Measurements from ENCODE around the gene RNF181.

DNA sequence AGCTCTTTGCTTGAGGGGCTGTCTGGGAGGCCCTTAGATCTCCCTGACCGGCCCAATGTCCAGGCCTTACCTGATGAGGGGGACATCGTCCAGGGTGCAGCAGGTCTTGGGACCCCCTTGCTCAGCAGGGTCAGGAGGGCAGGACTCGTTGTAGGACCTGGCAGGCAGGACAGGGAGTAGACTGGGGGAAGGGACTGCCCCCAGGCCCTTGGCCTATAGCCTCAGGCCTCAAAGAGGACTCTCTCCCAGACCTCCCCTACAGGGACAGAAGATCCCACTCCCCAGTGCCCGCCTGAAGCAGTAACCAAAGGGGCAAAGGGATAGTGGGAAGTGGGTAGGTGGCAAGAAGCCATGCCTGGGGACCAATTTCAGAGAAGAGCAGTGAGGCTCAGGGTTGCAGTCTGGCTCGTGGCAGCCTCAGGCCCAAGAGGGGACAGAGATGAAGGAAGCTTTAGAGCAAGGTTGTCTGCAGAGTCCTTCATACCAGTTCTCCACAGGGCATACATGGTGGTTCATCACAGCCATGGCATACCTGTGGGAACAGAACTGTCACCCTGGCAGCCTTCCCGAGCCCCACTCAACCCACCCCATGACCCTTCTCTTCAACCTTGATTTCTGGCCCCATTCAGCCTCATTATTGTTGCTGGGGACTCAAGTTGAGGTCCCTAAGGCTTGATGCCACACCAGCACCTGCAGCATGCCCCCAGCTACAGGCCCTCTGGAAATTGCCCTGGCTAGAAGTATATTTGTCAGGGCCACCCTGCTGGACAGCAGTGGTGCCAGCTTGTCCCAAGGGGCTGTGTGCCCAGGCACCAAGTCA is 5.6 kb downstream of the RNF181 start:
- TF ChIP-seq GATA2 (IDR thresholded peaks at IDR 0.05; ENCODE audit: low read depth, low read length) (no peak), GATA3 (IDR thresholded peaks at IDR 0.05; ENCODE audit: low read depth, low read length) (no peak)
